MCF 10A (cell line): ENCODE data around the gene PRM1. TPM values are rescaled to one million over a fixed set of nuclear protein-coding genes. Genes with fewer than 3 reads are reported as not detected.

Source experiments
- BruUV-seq: library from RNA; stranded (reverse); fragments of 400-500 nt; replicated peaks from 2 replicates; lab custom pipeline; 2021; lab: Mats Ljungman, UMichigan
- CTCF ChIA-PET: fragments of 300-600 bp; sonication (Branson Sonifier 250); formaldehyde crosslinking; extraction: SDS; loops from one replicate; lab custom pipeline; 2021; ENCODE audit warnings: antibody characterized with exemption, inconsistent platforms; lab: Yijun Ruan, JAX
- POLR2A ChIA-PET: fragments of 300-600, 350-650 bp; sonication (Branson Sonifier 250); formaldehyde crosslinking; extraction: SDS; loops from one replicate; lab custom pipeline; 2020; ENCODE audit warnings: antibody characterized with exemption, inconsistent platforms; lab: Yijun Ruan, JAX
- DNase-seq: peaks from one replicate; pipeline ENCODE4 v3.0.0-alpha.2; 2018; ENCODE audit not compliant: unreplicated experiment
- H3K27ac Mint-ChIP-seq: one replicate; pipeline ENCODE4 v1.8.0; 2022; ENCODE audit warnings: mild to moderate bottlenecking, low read depth, mixed read lengths; ENCODE audit not compliant: unreplicated experiment
- H3K27me3 Mint-ChIP-seq: one replicate; pipeline ENCODE4 v1.8.0; 2022; ENCODE audit warnings: mixed read lengths; ENCODE audit not compliant: insufficient read depth, unreplicated experiment
- H3K36me3 Mint-ChIP-seq: one replicate; pipeline ENCODE4 v1.8.0; 2022; ENCODE audit warnings: mild to moderate bottlenecking, moderate library complexity, mixed read lengths; ENCODE audit not compliant: insufficient read depth, unreplicated experiment
- H3K4me1 Mint-ChIP-seq: one replicate; pipeline ENCODE4 v1.8.0; 2022; ENCODE audit warnings: mixed read lengths; ENCODE audit not compliant: insufficient read depth, unreplicated experiment
- H3K4me3 Mint-ChIP-seq: one replicate; pipeline ENCODE4 v1.8.0; 2022; ENCODE audit warnings: mild to moderate bottlenecking, moderate library complexity, mixed read lengths; ENCODE audit not compliant: unreplicated experiment
- H3K9me3 Mint-ChIP-seq: one replicate; pipeline ENCODE4 v1.8.0; 2022; ENCODE audit warnings: mixed read lengths; ENCODE audit not compliant: unreplicated experiment
- CTCF ChIP-seq: fragments of 200-600 bp; IDR thresholded peaks from one replicate; pipeline ENCODE4 v1.8.0; 2022; ENCODE audit warnings: antibody characterized with exemption, mild to moderate bottlenecking; ENCODE audit not compliant: unreplicated experiment
- intact Hi-C: fragments of 100-400 bp; cut with micrococcal nuclease; formaldehyde crosslinking; loops from 2 replicates; pipeline ENCODE4 v1.14.1; 2022
- total RNA-seq: library from RNA; stranded (reverse); gene quantifications from 2 replicates; pipeline ENCODE4 v1.2.3, GENCODE V29; 2022

Gene PRM1
- total RNA-seq, 1 experiment from 2014 or later = not detected

- no peaks in the 10 kb centered on the region for H3K36me3 Mint-ChIP-seq
- no peak for TF ChIP-seq CTCF
- ChIA-PET CTCF (interaction anchor here (1.0 kb wide), 1 partner anchor 46 kb away, joined by 3 read pairs; no protein-coding TSS in a partner anchor), POLR2A (no interaction called here)
- no peak for DNase-seq
- no peaks in the 10 kb centered on the region for H3K9me3 Mint-ChIP-seq
- H3K27ac Mint-ChIP-seq = no peak overlapping the region
- intact Hi-C loops = no loop called here
- no TSS peak for BruUV-seq
- no peak overlapping the region for H3K4me3 Mint-ChIP-seq
- H3K4me1 Mint-ChIP-seq = peaks cover 6% of the 10 kb centered on the region
- H3K27me3 Mint-ChIP-seq = no peaks in the 10 kb centered on the region
Measured at GRCh38 chr16:11303405-11304138, 22.4 kb upstream of the PRM1 start.

GRCh38 chr16:11302977-11303376, 21.8 kb upstream of the PRM1 start:
- Mint-ChIP-seq H3K4me1 (peaks cover 6% of the 10 kb centered on the region), H3K36me3 (no peaks in the 10 kb centered on the region), H3K27me3 (no peaks in the 10 kb centered on the region), H3K27ac (no peak overlapping the region), H3K9me3 (no peaks in the 10 kb centered on the region), H3K4me3 (no peak overlapping the region)
- intact Hi-C loops = no loop called here
- no TSS peak for BruUV-seq
- POLR2A ChIA-PET = no interaction called here
- DNase-seq = peak; percentile 55
- no peak for TF ChIP-seq CTCF
- CTCF ChIA-PET = interaction anchor here (1.0 kb wide), 1 partner anchor 340 kb away, joined by 3 read pairs; no protein-coding TSS in a partner anchor

GRCh38 chr16:11301645-11302501, 20.7 kb upstream of the PRM1 start:
- no peak for DNase-seq
- no TSS peak for BruUV-seq
- Mint-ChIP-seq H3K4me1 (peaks cover under 1% of the 10 kb centered on the region), H3K4me3 (no peak overlapping the region), H3K27me3 (no peaks in the 10 kb centered on the region), H3K36me3 (no peaks in the 10 kb centered on the region), H3K9me3 (no peaks in the 10 kb centered on the region), H3K27ac (no peak overlapping the region)
- ChIA-PET CTCF (interaction anchor here (0.7 to 1.0 kb wide), 2 partner anchors 272 to 339 kb away, joined by 3 read pairs; no protein-coding TSS in a partner anchor), POLR2A (no interaction called here)
- intact Hi-C loops = no loop called here
- TF ChIP-seq CTCF = no peak

GRCh38 chr16:11300560-11300892, 19.4 kb upstream of the PRM1 start:
- no peak overlapping the region for H3K4me3 Mint-ChIP-seq
- no TSS peak for BruUV-seq
- ChIA-PET POLR2A (no interaction called here), CTCF (no interaction called here)
- no peaks in the 10 kb centered on the region for H3K36me3 Mint-ChIP-seq
- H3K4me1 Mint-ChIP-seq = no peaks in the 10 kb centered on the region
- no peaks in the 10 kb centered on the region for H3K9me3 Mint-ChIP-seq
- H3K27me3 Mint-ChIP-seq = no peaks in the 10 kb centered on the region
- intact Hi-C loops = no loop called here
- no peak for DNase-seq
- no peak overlapping the region for H3K27ac Mint-ChIP-seq
- no peak for TF ChIP-seq CTCF
